Loucy (cell line): Measurements from ENCODE around the gene ERO1A.

Source experiments
- EZH2phosphoT487 ChIP-seq: fragments of 200-600 bp; IDR thresholded peaks from 2 replicates; pipeline ENCODE4 v1.6.1; 2018; ENCODE audit warnings: antibody characterized with exemption, mild to moderate bottlenecking, moderate library complexity, borderline replicate concordance
- TF ChIP-seq, protein P1 (sequence below): fragments of 200-600 bp; sonication (generic); conservative IDR thresholded peaks from 2 replicates; pipeline ENCODE4 v1.5.1; 2014; ENCODE audit warnings: mild to moderate bottlenecking, antibody characterized with exemption, low read length

DNA sequence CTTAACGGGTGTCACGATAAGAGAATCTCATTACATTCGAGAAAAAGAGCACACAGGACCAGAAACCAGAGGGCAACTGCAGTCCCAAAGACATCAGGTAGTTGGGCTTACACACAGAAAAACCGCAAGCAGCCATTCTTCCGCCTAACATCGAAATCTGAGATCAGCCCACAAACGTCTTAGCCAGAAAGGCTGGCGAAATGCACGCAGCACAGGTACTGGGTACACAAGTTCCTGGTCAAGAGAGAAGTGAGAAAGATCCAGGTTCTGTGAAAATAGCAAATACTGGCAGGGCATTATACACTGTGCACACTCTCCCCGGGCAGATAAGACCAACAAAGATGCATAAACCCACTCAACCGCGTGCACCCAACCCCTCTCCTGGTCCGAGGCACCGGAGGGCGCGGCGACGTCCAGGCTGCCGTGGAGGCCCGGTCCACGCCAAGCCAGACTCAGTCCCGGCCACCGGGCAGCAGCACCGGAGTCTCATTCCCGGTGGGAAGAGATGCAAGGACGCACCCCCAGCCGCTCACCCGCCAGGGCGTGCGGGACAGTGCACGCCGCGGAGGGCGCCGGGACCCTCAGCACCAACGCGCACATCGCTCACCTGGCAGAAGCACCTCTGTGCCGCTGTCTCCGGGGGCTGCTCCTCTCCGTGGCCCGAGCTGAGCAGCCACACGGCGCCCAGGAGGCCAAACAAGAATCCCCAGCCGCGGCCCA, 437 bp downstream of the ERO1A start:
- no peak for TF ChIP-seq EZH2phosphoT487
- TF ChIP-seq, protein P1, sequence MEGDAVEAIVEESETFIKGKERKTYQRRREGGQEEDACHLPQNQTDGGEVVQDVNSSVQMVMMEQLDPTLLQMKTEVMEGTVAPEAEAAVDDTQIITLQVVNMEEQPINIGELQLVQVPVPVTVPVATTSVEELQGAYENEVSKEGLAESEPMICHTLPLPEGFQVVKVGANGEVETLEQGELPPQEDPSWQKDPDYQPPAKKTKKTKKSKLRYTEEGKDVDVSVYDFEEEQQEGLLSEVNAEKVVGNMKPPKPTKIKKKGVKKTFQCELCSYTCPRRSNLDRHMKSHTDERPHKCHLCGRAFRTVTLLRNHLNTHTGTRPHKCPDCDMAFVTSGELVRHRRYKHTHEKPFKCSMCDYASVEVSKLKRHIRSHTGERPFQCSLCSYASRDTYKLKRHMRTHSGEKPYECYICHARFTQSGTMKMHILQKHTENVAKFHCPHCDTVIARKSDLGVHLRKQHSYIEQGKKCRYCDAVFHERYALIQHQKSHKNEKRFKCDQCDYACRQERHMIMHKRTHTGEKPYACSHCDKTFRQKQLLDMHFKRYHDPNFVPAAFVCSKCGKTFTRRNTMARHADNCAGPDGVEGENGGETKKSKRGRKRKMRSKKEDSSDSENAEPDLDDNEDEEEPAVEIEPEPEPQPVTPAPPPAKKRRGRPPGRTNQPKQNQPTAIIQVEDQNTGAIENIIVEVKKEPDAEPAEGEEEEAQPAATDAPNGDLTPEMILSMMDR = no peak
